HG03565 (cell line): ENCODE measurements around the gene SLC28A1.

ENCODE experiments used
- ATAC-seq: cut with Tn5 transposase; IDR thresholded peaks from one replicate; pipeline ENCODE4 v1.9.1; 2021; ENCODE audit warnings: mild to moderate bottlenecking, moderate library complexity; ENCODE audit not compliant: unreplicated experiment

Gene SLC28A1

DNA sequence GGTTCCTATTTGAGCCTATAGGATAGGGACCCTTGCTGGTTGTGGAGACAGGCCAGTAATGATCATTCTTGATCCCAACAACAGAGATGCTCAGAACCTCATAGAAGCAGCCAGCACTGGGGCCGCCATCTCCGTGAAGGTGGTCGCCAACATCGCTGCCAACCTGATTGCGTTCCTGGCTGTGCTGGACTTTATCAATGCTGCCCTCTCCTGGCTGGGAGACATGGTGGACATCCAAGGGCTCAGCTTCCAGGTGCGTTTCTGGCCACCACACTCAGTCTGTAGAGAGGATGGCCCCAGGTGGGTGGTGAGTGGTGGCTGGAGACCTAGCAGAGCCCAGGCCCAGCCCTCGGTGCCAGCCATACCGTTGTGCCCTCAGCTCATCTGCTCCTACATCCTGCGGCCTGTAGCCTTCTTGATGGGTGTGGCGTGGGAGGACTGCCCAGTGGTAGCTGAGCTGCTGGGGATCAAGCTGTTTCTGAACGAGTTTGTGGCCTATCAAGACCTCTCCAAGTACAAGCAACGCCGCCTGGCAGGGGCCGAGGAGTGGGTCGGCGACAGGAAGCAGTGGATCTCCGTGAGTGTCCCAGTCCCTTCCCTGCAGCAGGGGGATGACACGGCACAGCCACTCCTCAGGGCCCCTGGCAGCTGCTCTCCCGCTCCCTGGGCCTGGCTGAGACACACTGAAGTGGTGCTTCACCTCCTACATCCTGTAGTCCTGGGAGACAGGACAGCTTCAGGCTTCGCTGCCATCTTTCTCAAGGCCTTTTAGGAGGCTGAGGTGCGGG is 50.7 kb downstream of the SLC28A1 start:
- ATAC-seq: no peak

DNA sequence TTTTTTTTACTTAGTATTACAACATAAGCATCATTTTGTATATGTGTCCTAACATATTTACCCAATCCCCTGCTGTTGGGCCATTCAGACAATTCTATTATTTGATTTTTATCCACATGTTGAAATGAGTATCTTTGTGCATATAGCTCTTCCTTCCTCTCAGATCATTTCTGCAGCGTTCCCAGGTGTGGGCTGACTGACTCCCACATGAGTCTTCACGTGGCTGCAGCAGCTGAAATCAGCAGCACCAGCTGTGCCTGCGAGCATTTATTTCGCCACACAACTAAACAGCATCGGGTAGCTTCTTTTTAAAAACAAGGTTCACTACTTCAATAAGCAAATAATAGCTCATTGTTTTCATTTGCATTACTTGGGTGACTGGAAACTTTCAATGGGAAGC is 52.7 kb downstream of the SLC28A1 start:
- no peak for ATAC-seq

DNA sequence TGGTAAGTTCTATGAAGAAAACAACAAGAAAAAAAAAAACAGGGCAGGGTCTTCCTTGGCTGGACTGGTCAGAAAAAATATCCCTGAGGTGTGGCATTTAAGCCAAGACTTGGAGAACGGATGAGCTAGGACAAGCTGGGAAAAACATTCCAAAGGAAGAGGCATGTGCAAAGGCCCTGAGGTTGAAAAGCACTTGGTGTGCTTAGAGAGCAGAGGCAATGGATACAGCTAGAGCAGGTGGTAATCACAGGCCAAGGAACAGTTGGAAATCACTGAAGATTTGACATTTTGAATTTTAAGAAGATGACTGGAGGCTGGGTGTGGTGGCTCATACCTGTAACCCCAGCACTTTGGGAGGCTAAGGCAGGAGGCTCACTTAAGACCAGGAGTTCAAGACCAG is 54.3 kb downstream of the SLC28A1 start:
- no peak for ATAC-seq

DNA sequence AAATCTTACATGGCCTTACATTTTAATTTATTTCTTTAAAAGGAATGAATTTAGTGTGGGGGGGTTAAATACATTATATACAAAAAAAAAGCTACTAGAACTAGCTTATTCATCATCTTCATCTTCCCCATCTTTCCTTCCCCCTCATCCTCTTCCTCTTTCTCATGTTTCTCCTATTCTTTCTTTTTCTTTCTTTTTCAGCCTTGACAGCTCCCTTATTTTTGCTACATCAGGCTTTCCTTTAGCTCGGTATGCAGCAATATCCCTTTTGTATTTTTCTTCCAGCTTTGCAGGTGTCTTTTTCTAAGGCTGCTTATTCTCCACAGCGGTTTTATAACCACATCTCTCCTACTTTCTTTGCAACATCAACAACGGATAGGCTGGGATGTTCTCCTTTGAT is 55.9 kb downstream of the SLC28A1 start:
- no peak for ATAC-seq

DNA sequence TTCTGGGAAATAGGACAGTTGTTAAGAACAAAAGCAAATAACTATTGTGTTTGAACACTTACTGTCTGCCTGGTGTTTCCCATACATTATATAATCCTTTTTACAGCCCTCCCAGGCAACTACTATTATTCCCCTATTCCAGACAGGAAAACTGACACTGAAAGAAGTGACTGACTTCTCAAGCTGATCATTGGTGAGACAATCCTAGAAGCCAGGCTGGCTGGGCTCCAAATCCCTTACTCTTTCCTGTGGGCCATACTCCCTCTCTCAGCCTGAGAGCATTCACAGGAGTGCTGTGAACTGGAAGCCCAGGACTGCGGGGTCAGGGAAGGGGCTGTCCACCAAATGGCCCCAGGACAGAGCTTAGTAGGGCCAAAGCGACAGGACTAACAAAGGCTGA is 58.0 kb downstream of the SLC28A1 start:
- no peak for ATAC-seq

DNA sequence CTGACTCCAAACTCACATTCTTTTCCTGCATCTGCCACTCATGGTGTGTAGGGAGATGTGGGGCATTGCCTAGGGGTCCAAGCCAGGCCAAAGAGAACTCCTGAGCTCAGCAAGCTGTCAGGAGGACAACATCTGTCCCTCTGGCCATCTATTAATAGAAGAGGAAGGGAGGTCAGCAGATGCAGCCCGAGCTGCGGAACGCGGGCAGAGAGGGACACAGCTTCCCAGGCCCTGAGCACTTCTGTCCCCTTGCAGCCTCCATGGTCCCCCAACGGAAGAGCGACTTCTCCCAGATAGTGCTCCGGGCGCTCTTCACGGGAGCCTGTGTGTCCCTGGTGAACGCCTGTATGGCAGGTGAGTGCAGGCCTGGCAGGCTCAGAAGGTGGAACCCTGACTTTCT is 59.8 kb downstream of the SLC28A1 start:
- no peak for ATAC-seq

DNA sequence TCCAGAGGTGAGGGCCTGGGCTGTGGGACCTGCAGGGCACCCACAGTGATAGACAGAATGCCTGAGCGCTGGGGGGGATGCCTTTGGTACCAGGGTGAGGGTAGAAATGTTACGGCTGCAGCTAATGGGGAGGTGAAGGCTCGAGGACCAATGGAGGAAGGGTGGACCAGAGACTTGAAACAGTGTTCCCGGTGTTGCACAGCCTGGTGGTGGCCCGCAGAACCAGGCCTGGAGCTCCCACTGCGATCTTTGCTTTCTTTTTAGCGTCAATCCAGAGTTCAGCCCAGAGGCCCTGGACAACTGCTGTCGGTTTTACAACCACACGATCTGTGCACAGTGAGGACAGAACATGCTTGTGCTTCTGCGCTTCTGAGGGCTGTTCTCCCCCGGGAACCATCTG is 60.4 kb downstream of the SLC28A1 start:
- ATAC-seq: no peak

DNA sequence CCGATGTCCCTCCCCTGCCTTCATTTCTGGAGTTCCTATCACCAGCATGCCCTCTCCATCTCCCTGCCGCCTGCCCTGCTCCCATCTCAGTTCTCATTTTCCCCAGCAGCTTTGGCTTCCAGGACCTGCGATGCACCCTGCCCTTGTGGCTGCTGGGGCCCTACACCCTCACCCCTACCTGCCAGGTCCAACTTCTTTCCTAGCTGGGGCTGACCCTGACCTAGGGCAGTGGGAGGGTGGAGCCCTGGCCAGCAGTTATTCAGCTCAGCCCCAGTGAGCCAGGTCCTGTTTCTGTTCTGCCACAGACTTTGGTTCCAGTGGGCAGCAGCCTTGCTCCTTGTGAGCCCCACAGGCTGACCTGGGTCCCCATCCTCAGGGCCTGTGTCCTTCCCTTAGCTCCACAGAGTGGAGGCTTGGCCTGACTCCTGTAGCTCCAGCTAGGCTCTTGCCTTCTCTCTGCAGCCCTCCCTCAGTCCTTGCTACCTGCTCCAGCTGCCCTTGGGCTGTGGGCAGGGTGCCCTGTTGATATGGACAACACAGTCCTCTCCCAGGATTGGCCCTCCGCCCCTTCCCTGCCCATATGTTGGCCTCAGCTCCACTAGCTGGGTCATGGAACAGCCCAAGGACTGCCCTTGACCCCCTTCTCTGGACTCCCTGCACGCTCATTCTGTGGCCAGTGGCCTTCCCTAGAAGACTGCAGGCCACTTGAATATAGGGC is 62.5 kb downstream of the SLC28A1 start:
- no peak for ATAC-seq

DNA sequence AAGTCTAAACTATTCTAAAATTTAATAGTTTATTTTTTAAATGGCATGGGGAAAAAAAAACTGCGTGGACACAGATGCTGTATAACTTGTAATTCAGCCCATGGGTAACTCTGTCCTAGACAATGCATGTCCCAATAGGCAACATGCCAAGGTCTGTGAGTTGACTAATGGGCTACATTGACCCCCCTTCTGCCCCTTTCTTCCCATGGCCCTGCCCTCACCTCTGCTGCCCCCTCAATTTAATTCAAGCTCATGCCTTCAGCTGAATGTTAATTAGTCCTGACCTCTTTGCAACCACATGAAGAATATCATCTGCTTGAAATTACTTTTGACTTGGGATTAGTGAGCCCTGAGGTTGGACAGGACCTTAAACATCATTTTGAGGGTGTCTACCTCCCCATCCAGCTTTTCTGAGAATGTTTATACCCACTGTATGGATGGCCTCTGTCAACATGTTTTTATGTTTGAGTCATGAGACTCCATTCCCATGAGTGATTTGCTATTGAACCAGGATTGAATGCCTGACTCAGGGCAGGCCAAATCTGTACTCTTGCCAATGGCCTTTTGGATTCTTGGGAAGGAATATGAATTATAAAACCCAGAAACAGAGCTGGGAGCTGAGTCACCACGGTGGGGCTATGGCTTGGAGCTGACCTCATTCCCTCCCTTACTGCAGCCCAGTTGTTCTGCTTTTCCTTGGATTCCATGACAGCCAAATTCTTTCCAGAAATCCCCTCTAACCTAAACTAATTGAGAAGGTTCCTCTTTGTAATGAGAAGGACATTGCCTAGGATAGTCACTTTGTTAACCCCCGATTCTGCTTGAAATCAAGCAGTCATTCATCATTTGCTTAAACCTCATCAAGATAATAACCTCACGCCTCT is 63.7 kb downstream of the SLC28A1 start:
- no peak for ATAC-seq

DNA sequence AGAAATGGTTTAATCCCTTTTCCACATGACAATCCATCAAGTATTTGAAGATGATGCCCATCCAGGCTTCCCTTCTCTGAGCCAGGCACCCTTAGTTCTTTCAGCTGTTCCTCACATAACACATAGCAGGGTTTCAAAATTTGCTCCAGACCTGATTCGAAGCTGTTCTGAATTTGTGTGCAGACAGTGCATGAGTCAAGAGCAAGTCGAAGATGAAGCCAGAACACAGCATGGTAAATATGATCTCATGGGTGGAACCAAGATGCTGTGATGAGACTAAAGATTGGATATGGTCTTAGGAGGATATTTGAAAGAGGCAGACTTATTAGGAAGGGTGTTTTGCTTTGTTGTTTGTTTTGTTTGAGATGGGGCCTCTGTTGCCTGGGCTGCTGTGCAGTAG is 64.6 kb downstream of the SLC28A1 start:
- ATAC-seq: no peak

DNA sequence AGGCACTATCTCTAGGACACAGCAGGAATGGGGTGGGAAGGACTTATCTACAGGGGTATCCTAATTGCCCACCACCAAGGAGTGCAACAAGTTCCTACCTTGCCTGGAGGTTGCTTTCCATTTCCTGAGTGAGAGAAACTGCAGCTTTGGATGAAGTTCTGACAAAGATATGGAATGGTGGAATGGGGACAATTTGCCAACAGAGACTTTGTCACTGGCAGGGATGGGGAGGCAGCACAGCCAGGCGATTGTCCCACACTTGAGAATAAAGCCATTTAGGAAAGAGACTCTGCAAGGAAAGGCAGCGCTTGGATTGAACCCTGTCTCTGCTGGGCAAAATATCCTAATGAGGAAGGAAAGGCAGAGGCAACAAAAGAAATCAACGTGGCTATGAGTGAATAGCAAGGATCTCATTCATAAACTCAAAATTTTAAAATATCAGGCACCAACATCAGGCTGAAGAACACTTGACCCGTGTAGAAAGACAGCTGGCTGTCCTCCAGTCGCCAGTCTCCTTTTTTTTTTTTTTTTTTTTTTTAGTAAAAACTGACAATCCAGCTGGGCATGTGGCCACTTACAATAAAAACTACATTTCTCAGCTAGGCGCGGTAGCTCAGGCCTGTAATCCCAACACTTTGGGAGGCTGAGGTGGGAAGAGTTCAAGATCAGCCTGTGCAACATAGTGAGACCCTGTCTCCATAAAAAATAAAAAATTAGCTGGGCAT is 65.5 kb downstream of the SLC28A1 start:
- ATAC-seq: no peak

DNA sequence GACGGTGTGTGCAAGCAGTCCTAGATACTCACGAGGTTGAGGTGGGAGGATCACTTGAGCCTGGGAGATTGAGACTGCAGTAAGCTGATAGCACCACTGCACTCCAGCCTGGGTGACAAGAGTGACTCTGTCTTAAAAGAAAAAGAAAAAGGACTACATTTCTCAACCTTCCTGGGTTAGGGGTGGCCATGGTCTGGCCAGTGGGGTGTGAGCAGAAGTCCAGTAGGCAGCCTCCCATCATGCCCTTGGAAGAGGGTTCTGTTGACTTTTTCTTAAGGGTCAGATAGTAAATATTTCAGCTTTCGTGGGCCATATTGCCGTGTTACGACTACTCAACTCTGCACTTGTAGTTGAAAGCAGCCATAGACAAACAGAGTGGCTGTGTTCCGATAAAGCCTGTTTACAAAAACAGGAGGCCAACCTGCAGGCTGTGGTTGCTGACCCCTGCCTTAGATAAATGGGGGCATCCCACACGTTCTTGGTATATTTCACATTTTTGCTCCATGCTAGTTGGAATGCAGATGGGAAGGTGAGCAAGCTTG is 66.2 kb downstream of the SLC28A1 start:
- ATAC-seq: no peak

DNA sequence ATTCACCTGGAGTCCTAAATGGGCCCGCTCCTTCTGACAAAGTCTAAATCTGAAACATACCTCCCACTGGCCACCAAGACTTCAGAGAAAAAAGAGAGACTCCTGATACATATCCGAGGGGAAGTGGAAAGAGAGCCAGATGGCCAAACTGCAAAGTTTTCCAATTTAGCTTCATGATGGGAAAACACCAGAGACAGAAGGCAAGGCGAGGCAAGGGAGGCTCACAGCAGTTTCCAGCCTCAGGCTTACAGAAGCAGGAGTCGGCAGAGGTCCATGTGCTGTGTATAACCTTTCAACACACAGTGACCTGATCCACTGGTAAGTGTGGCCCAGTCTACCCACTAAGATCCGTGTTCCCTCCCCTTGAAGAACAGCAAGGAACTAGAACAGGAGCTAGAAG is 67.3 kb downstream of the SLC28A1 start:
- ATAC-seq: no peak

DNA sequence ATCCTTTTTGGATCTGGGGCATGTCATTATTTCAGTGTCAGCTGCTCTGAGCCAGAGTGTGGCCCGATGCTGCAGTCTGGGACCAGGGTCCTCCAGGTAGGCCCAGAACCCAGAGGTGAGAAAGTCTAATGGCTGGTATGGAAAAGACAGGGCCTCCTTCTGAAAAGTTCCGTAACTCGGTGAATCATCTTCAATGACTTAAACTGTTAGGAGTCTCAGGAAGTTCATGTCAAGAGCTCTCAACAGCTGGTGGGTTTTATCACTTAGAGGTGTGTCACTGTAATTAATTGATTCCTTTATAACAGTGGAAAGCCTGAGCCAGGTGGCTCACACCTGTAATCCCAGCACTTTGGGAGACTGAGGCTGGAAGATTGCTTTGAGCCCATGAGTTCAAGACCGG is 68.7 kb downstream of the SLC28A1 start:
- no peak for ATAC-seq

DNA sequence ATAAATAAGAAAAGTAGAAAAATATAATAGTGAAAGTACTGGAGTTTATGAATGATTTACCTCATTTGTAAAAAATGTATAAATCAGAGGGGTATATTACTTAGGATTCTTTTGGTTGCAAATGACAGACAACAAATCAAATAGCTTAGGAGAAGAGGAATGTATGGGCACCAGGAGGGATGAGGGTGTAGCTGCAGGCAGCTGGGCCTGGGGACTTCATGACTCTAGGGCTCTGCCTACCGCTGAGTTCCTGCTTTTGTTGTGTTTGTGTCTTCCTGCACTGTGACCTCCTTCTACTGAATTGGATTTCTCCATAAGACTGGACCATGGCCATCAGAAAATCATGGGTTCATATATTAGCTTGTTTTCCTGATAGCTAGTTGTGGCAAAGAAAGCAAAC is 69.3 kb downstream of the SLC28A1 start:
- no peak for ATAC-seq

DNA sequence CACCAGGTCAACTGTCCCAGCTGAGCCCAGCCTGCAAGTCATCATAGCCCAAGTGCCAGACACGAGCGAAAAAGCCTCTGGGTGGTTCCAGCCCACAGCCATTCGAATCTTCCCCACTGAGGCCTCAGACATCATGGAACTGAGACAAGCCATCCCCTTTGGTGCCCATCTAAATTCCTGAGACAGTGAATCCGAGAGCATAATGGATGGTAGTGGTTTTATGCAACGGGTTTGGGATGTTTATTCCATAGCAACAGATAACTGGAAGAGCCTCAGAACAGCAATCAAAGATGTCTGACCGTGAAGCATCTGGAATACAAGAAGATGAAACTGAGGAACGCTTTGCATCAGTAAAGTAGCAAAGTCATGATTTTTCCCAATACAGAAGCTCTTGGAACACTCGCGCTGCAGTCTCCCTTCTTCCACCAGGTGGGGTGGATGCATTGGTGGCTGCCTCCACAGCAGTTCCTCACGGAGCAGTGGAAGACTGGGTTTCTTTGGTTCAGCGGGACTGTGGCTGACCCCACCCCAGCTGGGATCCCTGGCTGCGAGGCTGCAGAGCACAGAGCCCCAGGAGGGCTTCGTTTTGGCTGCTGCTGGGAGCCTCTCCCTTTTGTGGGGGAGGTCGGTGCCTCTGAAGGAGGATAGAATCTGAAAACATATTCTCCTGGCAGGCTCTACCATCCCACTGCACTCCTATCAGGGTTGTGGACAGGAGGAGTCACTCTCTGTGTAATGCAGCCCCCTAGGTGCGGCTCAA is 70.8 kb downstream of the SLC28A1 start:
- no peak for ATAC-seq

DNA sequence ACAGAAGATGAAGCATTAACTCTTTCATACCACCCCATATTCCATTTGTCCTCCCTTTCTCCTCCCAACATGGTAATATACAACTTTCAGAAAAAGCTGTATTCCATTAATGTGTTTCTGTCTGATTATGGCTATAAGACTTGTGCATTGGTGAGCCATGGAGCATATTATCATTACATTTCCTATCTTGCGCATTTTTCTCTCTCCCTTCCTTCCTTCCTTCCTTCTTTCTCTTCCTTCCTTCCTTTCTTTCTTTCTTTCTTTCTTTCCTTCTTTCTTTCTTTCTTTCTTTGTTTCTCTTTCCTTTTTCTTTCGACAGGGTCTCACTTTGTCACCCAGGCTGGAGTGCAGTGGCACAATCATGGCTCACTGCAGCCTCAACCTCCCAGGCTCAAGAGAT is 71.7 kb downstream of the SLC28A1 start:
- ATAC-seq: no peak

DNA sequence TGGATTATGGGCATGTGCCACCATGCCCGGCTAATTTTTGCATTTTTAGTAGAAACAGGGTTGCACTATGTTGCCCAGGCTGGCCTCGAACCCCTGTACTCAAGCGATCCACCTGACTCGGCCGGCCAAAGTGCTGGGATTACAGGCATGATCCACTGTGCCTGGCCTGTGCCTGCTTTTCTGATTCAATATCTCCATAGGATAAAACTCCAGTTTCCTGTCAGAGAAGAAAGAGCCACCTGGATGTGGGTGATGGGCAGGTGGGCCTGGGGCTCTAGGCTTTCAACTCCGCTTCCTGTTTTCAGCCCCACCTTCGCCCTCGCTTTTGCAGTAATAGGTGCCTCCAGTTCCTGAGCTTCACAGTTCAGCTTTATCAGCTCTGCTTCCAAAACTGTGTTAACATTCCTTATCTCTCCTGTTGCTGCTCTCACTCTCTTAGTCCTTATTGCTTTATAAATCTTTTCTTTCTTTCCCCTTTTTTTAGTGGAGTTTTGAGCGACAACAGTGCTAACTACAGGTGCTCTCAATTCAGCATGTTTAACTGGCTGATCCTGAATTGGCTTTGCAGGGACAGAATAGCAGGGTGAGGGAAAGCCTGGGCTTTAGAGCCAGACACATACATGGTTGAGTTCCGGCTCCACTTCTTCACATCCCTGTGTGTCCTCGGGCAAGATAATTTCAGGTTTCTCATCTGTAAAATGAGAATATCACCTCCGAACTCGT is 76.1 kb downstream of the SLC28A1 start:
- no peak for ATAC-seq

DNA sequence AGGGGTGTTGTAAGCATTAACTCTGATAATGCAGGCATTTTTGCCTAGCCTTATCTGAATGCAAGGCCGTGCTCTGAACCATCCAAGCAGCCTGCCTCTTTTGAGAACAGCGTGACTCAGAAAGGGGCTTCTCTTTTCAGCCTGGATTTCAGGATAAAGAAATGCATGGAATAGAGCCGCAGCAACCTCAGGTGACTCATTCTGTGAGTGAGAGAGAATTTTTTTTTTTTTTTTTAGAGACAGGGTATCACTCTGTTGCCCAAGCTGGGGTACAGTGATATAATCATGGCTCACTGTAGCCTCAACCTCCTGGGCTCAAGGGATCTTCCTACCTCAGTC is 76.6 kb downstream of the SLC28A1 start:
- no peak for ATAC-seq
